Measurements from ENCODE around the gene ICE2.

The ICE2 gene

DNA sequence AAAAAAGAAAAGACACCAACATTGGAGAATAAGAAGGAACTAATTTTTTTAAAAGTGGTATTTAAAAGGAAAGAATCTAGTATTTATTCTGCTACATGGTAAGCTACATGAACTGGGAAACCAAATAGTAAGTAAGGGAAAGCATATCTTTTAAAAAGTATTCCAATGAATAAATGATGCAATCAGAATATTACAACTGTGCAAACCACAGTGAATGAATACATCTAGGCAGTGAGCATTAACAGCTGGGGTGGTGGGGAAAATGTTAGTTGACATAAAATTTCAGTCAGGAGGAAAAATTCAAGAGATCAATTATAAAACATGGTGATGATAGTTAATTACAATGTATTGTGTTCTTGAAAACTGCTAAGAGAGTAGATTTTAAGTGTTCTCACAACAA, 16.9 kb downstream of the ICE2 start:
- Histone ChIP-seq H3K4me1 (ENCODE audit: insufficient read depth, insufficient read length) (no peaks in the 10 kb centered on the region), H3K4me3 (ENCODE audit: insufficient read length, low read depth) (no peak overlapping the region), H3K9ac (ENCODE audit: insufficient read length, low read depth) (no peak overlapping the region), H3K36me3 (ENCODE audit: insufficient read depth, insufficient read length, low read length) (peaks cover 26% of the 10 kb centered on the region), H3K9me3 (ENCODE audit: insufficient read depth, low read length) (no peaks in the 10 kb centered on the region), H3K27me3 (ENCODE audit: insufficient read depth, insufficient read length) (no peaks in the 10 kb centered on the region)
- TF ChIP-seq YY1 (IDR thresholded peaks at IDR 0.05; ENCODE audit: insufficient read depth, insufficient read length) (no peak), SUZ12 (IDR thresholded peaks at IDR 0.05; ENCODE audit: extremely low read depth, insufficient read depth, insufficient read length) (no peak), ZNF274 (IDR thresholded peaks at IDR 0.05; ENCODE audit: low read depth, low read length) (no peak)
- no peak for DNase-seq (ENCODE audit: low read depth, low spot score)

DNA sequence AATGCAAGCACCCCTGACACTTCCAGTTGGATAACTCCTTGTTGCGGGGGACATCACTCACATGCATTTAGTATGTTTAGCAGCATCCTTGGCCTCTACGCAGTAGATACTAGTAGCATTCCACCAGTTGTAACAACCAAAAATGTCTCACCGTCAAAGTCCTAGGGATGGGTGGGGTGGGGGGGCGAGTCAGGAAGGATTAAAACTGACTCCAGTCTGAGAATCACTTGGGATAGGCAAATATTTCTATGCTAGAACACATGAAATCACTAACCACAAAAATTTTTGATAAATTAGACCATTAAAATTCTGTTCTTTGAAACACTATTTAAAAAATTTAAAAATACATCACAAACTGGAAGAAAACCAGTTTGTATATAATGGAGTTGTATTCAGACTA, 18.0 kb downstream of the ICE2 start:
- Histone ChIP-seq H3K4me1 (ENCODE audit: insufficient read depth, insufficient read length) (no peaks in the 10 kb centered on the region), H3K4me3 (ENCODE audit: insufficient read length, low read depth) (no peak overlapping the region), H3K9me3 (ENCODE audit: insufficient read depth, low read length) (no peaks in the 10 kb centered on the region), H3K27me3 (ENCODE audit: insufficient read depth, insufficient read length) (no peaks in the 10 kb centered on the region), H3K36me3 (ENCODE audit: insufficient read depth, insufficient read length, low read length) (peaks cover 24% of the 10 kb centered on the region), H3K9ac (ENCODE audit: insufficient read length, low read depth) (no peak overlapping the region)
- TF ChIP-seq SUZ12 (IDR thresholded peaks at IDR 0.05; ENCODE audit: extremely low read depth, insufficient read depth, insufficient read length) (no peak), YY1 (IDR thresholded peaks at IDR 0.05; ENCODE audit: insufficient read depth, insufficient read length) (no peak), ZNF274 (IDR thresholded peaks at IDR 0.05; ENCODE audit: low read depth, low read length) (no peak)
- no peak for DNase-seq (ENCODE audit: low read depth, low spot score)

DNA sequence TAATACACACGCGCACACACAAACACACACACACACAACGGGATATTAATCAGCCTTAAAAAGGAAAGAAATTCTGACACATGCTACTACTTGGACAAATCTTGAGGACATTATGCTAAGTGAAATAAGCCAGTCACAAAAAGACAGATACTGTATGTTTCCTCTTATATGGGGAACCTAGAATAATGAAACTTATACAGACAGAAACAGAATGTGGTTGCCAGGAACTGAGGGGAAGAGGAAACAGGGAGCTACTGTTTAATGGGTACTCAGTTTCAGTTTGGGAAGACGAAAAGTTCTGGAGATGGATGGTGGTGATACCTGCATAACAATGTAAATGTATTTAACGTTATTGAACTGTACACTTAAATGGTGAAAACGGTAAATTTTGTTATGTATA, 20.2 kb downstream of the ICE2 start:
- Histone ChIP-seq H3K36me3 (ENCODE audit: insufficient read depth, insufficient read length, low read length) (peaks cover 43% of the 10 kb centered on the region), H3K9me3 (ENCODE audit: insufficient read depth, low read length) (no peaks in the 10 kb centered on the region), H3K9ac (ENCODE audit: insufficient read length, low read depth) (no peak overlapping the region), H3K27me3 (ENCODE audit: insufficient read depth, insufficient read length) (no peaks in the 10 kb centered on the region), H3K4me3 (ENCODE audit: insufficient read length, low read depth) (no peak overlapping the region), H3K4me1 (ENCODE audit: insufficient read depth, insufficient read length) (no peaks in the 10 kb centered on the region)
- no peak for TF ChIP-seq ZNF274 (IDR thresholded peaks at IDR 0.05; ENCODE audit: low read depth, low read length)
- no peak for TF ChIP-seq YY1 (IDR thresholded peaks at IDR 0.05; ENCODE audit: insufficient read depth, insufficient read length)
- TF ChIP-seq SUZ12 (IDR thresholded peaks at IDR 0.05; ENCODE audit: extremely low read depth, insufficient read depth, insufficient read length): no peak
- DNase-seq (ENCODE audit: low read depth, low spot score): no peak

DNA sequence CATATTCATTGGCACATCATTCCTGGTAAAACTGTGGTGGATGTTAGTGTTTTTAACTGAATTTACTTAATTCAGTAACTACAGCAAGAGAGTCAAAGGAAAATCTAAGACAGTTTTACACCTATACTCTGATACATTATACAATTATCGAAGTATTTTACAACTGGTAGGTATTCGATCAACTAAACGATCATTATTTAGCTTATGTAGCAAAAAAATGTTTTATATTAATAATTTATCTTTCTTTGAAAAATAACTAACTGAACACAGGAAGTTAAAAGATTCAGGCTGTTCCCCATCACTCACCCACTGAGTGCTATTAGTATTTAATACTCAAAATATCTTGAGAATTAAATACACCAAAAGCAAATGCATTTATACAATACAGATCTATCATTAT, 21.0 kb downstream of the ICE2 start:
- H3K9me3 ChIP-seq (ENCODE audit: insufficient read depth, low read length): no peaks in the 10 kb centered on the region
- H3K4me3 ChIP-seq (ENCODE audit: insufficient read length, low read depth): no peak overlapping the region
- DNase-seq (ENCODE audit: low read depth, low spot score): no peak
- H3K27me3 ChIP-seq (ENCODE audit: insufficient read depth, insufficient read length): no peaks in the 10 kb centered on the region
- TF ChIP-seq YY1 (IDR thresholded peaks at IDR 0.05; ENCODE audit: insufficient read depth, insufficient read length) (no peak), ZNF274 (IDR thresholded peaks at IDR 0.05; ENCODE audit: low read depth, low read length) (no peak), SUZ12 (IDR thresholded peaks at IDR 0.05; ENCODE audit: extremely low read depth, insufficient read depth, insufficient read length) (no peak)
- no peak overlapping the region for H3K9ac ChIP-seq (ENCODE audit: insufficient read length, low read depth)
- H3K36me3 ChIP-seq (ENCODE audit: insufficient read depth, insufficient read length, low read length): peaks cover 43% of the 10 kb centered on the region
- H3K4me1 ChIP-seq (ENCODE audit: insufficient read depth, insufficient read length): no peaks in the 10 kb centered on the region

DNA sequence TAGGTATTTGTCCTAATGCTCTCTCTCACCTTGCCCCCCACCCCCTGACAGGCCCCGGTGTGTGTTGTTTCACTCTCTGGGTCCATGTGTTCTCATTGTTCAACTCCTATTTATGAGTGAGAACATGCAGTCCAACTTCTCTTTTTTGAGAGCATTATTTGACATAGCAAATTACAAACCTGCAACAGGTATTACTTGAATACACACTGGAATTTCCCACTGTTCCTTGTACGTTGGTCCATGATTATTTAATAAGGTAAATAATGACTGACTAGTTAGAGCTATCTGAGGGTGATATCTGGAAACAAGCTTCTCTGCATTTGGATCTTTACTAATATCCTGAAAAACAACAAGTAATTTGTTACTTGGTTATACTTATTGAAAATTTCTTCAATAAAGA, 24.1 kb downstream of the ICE2 start:
- no peaks in the 10 kb centered on the region for H3K27me3 ChIP-seq (ENCODE audit: insufficient read depth, insufficient read length)

DNA sequence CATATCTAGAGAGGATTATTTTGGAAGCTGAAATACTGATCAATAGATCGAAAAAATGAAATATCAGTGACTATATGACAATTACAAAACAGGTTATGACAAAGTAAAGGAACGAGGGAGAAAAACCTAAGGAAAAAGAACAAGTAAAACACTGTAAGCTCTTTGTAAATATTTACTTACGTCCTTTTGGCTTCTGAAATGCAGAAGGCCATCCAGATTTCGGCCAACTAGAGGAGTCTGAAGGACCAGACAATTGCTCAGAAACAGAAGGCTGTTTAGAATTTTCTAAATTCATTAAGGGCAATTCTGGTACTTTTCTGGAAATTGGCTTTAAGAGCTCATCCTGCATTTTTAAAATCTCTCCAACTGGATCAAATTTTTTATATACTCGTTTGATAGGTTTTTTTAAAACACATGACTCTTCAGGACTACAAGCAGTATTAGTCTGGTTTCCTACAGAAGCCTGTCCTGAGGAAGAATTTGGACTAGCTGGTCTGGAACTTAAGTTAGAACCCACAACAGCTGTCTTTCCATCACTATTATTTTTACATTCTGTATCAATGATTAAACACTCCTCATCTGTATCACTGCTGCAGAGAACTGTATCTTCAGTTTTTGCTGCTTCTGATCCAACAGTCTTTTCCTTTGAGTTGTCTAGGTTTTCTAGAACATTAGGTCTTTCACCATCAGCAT, 30.1 kb downstream of the ICE2 start:
- no peaks in the 10 kb centered on the region for H3K27me3 ChIP-seq (ENCODE audit: insufficient read depth, insufficient read length)
- no peak overlapping the region for H3K9ac ChIP-seq (ENCODE audit: insufficient read length, low read depth)
- no peak for TF ChIP-seq ZNF274 (IDR thresholded peaks at IDR 0.05; ENCODE audit: low read depth, low read length)
- no peak for TF ChIP-seq YY1 (IDR thresholded peaks at IDR 0.05; ENCODE audit: insufficient read depth, insufficient read length)
- no peak for TF ChIP-seq SUZ12 (IDR thresholded peaks at IDR 0.05; ENCODE audit: extremely low read depth, insufficient read depth, insufficient read length)
- H3K9me3 ChIP-seq (ENCODE audit: insufficient read depth, low read length): no peaks in the 10 kb centered on the region
- H3K4me3 ChIP-seq (ENCODE audit: insufficient read length, low read depth): no peak overlapping the region
- H3K36me3 ChIP-seq (ENCODE audit: insufficient read depth, insufficient read length, low read length): peaks cover 59% of the 10 kb centered on the region
- DNase-seq (ENCODE audit: low read depth, low spot score): no peak
- no peaks in the 10 kb centered on the region for H3K4me1 ChIP-seq (ENCODE audit: insufficient read depth, insufficient read length)

More for the DNA sequence above, 24.1 kb downstream of the ICE2 start:
- Histone ChIP-seq H3K9me3 (ENCODE audit: insufficient read depth, low read length) (no peaks in the 10 kb centered on the region), H3K4me1 (ENCODE audit: insufficient read depth, insufficient read length) (no peaks in the 10 kb centered on the region), H3K9ac (ENCODE audit: insufficient read length, low read depth) (no peak overlapping the region), H3K36me3 (ENCODE audit: insufficient read depth, insufficient read length, low read length) (peaks cover 52% of the 10 kb centered on the region), H3K4me3 (ENCODE audit: insufficient read length, low read depth) (no peak overlapping the region)
- no peak for DNase-seq (ENCODE audit: low read depth, low spot score)
- TF ChIP-seq SUZ12 (IDR thresholded peaks at IDR 0.05; ENCODE audit: extremely low read depth, insufficient read depth, insufficient read length): no peak
- TF ChIP-seq ZNF274 (IDR thresholded peaks at IDR 0.05; ENCODE audit: low read depth, low read length): no peak
- TF ChIP-seq YY1 (IDR thresholded peaks at IDR 0.05; ENCODE audit: insufficient read depth, insufficient read length): no peak

DNA sequence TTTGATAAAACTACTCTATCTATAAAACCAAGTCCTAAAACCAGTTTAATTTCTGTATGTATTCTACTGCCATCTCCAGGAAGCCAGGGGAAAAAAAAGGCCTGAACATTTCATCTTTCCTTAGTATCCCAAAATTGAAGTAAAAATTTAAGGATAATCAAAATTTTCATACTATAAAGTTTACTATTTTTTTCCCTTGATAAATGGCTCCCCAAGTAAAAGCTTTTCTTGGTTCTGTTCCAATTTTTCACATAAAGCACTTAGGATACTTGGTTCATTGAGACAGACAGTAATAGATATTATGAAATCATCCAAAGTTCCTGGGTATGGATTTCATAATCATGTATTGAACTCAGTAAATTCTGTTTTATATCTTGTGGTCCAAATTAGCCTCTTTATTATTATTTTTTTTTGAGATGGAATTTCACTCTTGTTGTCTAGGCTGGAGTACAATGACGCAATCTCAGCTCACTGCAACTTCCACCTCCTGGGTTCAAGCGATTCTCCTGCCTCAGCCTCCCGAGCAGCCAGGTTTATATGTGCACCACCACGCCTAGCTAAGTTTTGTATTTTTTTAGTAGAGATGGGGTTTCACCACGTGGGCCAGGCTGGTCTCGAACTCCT, 34.5 kb downstream of the ICE2 start:
- Histone ChIP-seq H3K36me3 (ENCODE audit: insufficient read depth, insufficient read length, low read length) (peaks cover 45% of the 10 kb centered on the region), H3K27me3 (ENCODE audit: insufficient read depth, insufficient read length) (no peaks in the 10 kb centered on the region), H3K9ac (ENCODE audit: insufficient read length, low read depth) (no peak overlapping the region), H3K4me1 (ENCODE audit: insufficient read depth, insufficient read length) (no peaks in the 10 kb centered on the region), H3K4me3 (ENCODE audit: insufficient read length, low read depth) (no peak overlapping the region), H3K9me3 (ENCODE audit: insufficient read depth, low read length) (no peaks in the 10 kb centered on the region)
- no peak for DNase-seq (ENCODE audit: low read depth, low spot score)
- TF ChIP-seq ZNF274 (IDR thresholded peaks at IDR 0.05; ENCODE audit: low read depth, low read length): no peak
- no peak for TF ChIP-seq SUZ12 (IDR thresholded peaks at IDR 0.05; ENCODE audit: extremely low read depth, insufficient read depth, insufficient read length)
- TF ChIP-seq YY1 (IDR thresholded peaks at IDR 0.05; ENCODE audit: insufficient read depth, insufficient read length): no peak
